ENCODE data around the gene L1TD1.

The L1TD1 gene

DNA sequence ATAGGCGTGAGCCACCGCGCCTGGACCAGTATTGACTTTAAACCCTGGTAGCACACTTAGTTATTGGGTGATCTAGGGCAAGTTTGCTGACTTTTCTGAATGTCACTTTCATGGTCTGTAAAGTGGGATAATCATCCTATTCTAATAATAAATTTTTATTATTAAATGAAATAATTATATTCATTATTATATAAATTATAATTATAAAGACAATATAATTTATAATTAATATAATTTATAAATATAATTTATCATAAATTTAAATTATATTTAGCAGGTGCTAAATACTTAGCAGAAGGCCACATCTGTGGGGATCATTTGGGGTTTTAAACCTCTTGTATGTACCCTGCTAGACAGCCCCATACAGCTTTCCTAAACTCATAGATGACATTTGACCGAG, 64.9 kb downstream of the L1TD1 start:
- intact Hi-C loops (cut with micrococcal nuclease) = no loop called here
- Mint-ChIP-seq H3K36me3 (ENCODE audit: low read depth) (no peaks in the 10 kb centered on the region), H3K4me3 (no peak overlapping the region), H3K27ac (no peak overlapping the region), H3K27me3 (peaks cover 2% of the 10 kb centered on the region), H3K9me3 (no peaks in the 10 kb centered on the region), H3K4me1 (ENCODE audit: low read depth) (no peaks in the 10 kb centered on the region)

DNA sequence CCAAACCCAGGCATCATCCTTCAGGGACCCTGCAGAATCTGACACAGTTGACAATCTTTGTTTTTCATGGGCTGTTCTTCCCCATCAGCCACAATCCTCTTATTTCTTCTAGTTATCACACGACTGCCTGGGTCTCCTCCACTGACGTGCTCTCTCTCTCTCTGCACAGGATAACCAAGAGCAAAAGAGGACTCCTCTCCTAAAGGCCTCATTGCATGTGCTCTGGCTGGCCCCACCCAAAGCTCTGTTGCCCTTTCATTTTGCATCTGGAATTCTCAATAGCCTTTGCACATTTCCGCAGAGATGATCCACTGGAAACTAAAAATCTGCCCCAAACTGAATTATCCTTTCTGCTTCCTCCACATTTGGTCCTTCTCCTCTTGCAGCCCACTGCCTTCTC, 66.0 kb downstream of the L1TD1 start:
- Mint-ChIP-seq H3K27me3 (peaks cover 2% of the 10 kb centered on the region), H3K9me3 (no peaks in the 10 kb centered on the region), H3K27ac (no peak overlapping the region), H3K4me3 (no peak overlapping the region), H3K4me1 (ENCODE audit: low read depth) (no peaks in the 10 kb centered on the region), H3K36me3 (ENCODE audit: low read depth) (no peaks in the 10 kb centered on the region)
- intact Hi-C loops (cut with micrococcal nuclease) = no loop called here

Data from dendritic cell treated with granulocyte-macrophage colony-stimulating factor and Interleukin-4, amounts not matched to agents 40 ng/mL and 50 ng/mL, for 4 days (primary cell).